Measurements from ENCODE around the gene RAET1E. TPM values are rescaled to one million over a fixed set of nuclear protein-coding genes. Genes with fewer than 3 reads are reported as not detected.
"Not testable (repeated sequence)": the region's sequence is repeated elsewhere in the genome, so short reads cannot be mapped to it uniquely, and the experiment has no call there.

RAET1E gene
- total RNA-seq, 1 experiment from 2014 or later = not detected

DNA sequence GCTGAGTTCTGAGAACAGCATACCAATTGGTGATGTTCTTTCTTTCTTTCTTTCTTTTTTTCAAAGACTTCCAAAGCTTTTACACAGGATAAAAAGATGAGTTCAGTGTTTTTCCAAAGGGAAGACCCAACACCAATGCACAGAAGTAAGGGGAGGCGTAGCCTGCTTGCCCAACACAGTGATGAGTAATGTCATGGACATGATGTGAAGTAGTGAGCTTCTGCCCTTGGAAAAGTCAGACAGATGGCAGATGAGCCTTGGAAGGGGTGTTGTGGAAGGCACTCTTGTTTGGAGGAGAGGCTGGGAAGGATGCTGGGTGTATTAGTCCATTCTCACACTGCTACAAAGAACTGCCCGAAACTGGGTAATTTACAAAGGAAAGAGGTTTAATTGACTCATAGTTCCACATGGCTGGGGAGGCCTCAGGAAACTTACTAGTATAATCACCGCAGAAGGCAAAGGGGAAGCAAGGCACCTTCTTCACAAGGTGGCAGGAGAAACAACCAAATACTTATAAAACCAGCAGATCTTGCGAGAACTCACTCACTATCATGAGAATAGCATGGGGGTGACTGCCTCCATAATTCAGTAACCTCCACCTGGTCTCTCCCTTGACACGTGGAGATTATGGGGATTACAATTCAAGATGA is 46.3 kb downstream of the RAET1E start:
- Histone ChIP-seq H3K27ac (ENCODE audit: insufficient read length, low read depth, low read length) (no peak overlapping the region), H3K9ac (ENCODE audit: extremely low read depth, insufficient read length, low read length) (no peak overlapping the region), H2BK120ac (ENCODE audit: low read depth, low read length, poor library complexity, severe bottlenecking) (no peak overlapping the region), H3K23ac (ENCODE audit: insufficient read length, low read depth, low read length) (no peak overlapping the region), H4K5ac (ENCODE audit: insufficient read length, low read depth, low read length) (no peak overlapping the region), H3K79me1 (ENCODE audit: insufficient read depth, low read depth, low read length, poor library complexity, severe bottlenecking) (no peaks in the 10 kb centered on the region), H3K79me2 (ENCODE audit: insufficient read depth, low read length) (no peaks in the 10 kb centered on the region), H3K14ac (ENCODE audit: insufficient read depth, low read length) (no peak overlapping the region), H2BK12ac (ENCODE audit: insufficient read length, low read depth, low read length) (no peak overlapping the region), H2BK5ac (ENCODE audit: insufficient read length, low read length) (no peak overlapping the region), H3K4me1 (ENCODE audit: insufficient read depth, low read length) (no peaks in the 10 kb centered on the region; the same call in 1 of the 2 replicates), H3K18ac (ENCODE audit: insufficient read length, low read depth, low read length) (no peak overlapping the region), H2AK5ac (ENCODE audit: insufficient read length, low read length) (no peak overlapping the region), H4K8ac (replicated peaks; ENCODE audit: insufficient read length, low read depth, low read length) (no peak overlapping the region), H4K91ac (ENCODE audit: insufficient read length, low read depth, low read length) (no peak overlapping the region), H2BK15ac (ENCODE audit: low read depth, low read length) (no peak overlapping the region), H3T11ph (ENCODE audit: low read length) (no peak overlapping the region), H3K4ac (ENCODE audit: low read depth, low read length) (no peak overlapping the region), H2AFZ (ENCODE audit: low read length) (no peak overlapping the region), H3K4me2 (ENCODE audit: insufficient read depth, insufficient read length, low read length) (no peak overlapping the region), H3K9me3 (ENCODE audit: control insufficient read depth, low read depth, low read length) (no peaks in the 10 kb centered on the region), H3K56ac (ENCODE audit: insufficient read length, low read depth, low read length) (no peak overlapping the region), H4K20me1 (ENCODE audit: control insufficient read depth, insufficient read depth, insufficient read length) (no peaks in the 10 kb centered on the region), H3K23me2 (ENCODE audit: insufficient read length, low read depth, low read length, poor library complexity, severe bottlenecking) (no peaks in the 10 kb centered on the region), H2BK20ac (ENCODE audit: low read depth, low read length, poor library complexity, severe bottlenecking) (no peak overlapping the region), H3K27me3 (ENCODE audit: insufficient read depth, low read length) (no peaks in the 10 kb centered on the region)
- H3K4me1 Mint-ChIP-seq = peaks cover 17 to 20% of the 10 kb centered on the region in 2 experiments
- no peaks in the 10 kb centered on the region for H3K36me3 Mint-ChIP-seq (ENCODE audit: insufficient read depth in 1 of 3, low read depth in 3 of 3)
- H3K27ac Mint-ChIP-seq = no peak overlapping the region
- TF ChIP-seq, protein P1, sequence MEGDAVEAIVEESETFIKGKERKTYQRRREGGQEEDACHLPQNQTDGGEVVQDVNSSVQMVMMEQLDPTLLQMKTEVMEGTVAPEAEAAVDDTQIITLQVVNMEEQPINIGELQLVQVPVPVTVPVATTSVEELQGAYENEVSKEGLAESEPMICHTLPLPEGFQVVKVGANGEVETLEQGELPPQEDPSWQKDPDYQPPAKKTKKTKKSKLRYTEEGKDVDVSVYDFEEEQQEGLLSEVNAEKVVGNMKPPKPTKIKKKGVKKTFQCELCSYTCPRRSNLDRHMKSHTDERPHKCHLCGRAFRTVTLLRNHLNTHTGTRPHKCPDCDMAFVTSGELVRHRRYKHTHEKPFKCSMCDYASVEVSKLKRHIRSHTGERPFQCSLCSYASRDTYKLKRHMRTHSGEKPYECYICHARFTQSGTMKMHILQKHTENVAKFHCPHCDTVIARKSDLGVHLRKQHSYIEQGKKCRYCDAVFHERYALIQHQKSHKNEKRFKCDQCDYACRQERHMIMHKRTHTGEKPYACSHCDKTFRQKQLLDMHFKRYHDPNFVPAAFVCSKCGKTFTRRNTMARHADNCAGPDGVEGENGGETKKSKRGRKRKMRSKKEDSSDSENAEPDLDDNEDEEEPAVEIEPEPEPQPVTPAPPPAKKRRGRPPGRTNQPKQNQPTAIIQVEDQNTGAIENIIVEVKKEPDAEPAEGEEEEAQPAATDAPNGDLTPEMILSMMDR (conservative IDR thresholded peaks at IDR 0.05) = no peak
- WGBS (ENCODE audit: extremely low coverage, insufficient read length, low lambda C conversion rate) = no CpG with 5 or more reads among the region's 5 CpGs
- DNase-seq = no peak
- H3K27me3 Mint-ChIP-seq (ENCODE audit: low read depth) = no peaks in the 10 kb centered on the region
- H3K4me3 Mint-ChIP-seq = no peak overlapping the region
- no peaks in the 10 kb centered on the region for H3K9me3 Mint-ChIP-seq

DNA sequence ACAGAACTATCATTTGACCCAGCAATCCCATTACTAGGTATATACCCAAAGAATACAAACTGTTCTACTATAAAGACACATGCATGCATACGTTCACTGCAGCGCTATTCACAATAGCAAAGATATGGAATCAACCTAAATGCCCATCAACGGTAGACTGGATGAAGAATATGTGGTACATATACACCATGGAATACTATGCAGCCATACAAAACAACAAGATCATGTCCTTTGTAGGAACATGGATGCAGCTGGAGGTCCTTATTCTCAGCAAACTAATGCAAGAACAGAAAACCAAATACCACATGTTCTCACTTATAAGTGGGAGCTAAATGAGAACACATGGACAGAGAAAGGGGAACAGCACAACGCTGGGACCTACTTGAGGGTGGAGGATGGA is 49.6 kb downstream of the RAET1E start:
- not testable (repeated sequence) for H4K91ac ChIP-seq (ENCODE audit: insufficient read length, low read depth, low read length)

More for the DNA sequence above, 49.6 kb downstream of the RAET1E start:
- not testable (repeated sequence) for H4K20me1 ChIP-seq (ENCODE audit: control insufficient read depth, insufficient read depth, insufficient read length); H3K36me3 Mint-ChIP-seq (ENCODE audit: insufficient read depth in 1 of 3, low read depth in 3 of 3); H3K4me2 ChIP-seq (ENCODE audit: insufficient read depth, insufficient read length, low read length); H3K4me1 Mint-ChIP-seq; H2BK12ac ChIP-seq (ENCODE audit: insufficient read length, low read depth, low read length); H3K18ac ChIP-seq (ENCODE audit: insufficient read length, low read depth, low read length); H3K4me1 ChIP-seq (ENCODE audit: insufficient read depth, low read length); H2BK20ac ChIP-seq (ENCODE audit: low read depth, low read length, poor library complexity, severe bottlenecking); H3K56ac ChIP-seq (ENCODE audit: insufficient read length, low read depth, low read length); H3K4me3 Mint-ChIP-seq; H3K14ac ChIP-seq (ENCODE audit: insufficient read depth, low read length); DNase-seq; H3K27me3 Mint-ChIP-seq (ENCODE audit: low read depth); H3K9ac ChIP-seq (ENCODE audit: extremely low read depth, insufficient read length, low read length); H2AK5ac ChIP-seq (ENCODE audit: insufficient read length, low read length); H3K27ac ChIP-seq (ENCODE audit: insufficient read length, low read depth, low read length); H3K9me3 ChIP-seq (ENCODE audit: control insufficient read depth, low read depth, low read length); H3K9me3 Mint-ChIP-seq; H3T11ph ChIP-seq (ENCODE audit: low read length); H2BK5ac ChIP-seq (ENCODE audit: insufficient read length, low read length); H3K23ac ChIP-seq (ENCODE audit: insufficient read length, low read depth, low read length); H3K23me2 ChIP-seq (ENCODE audit: insufficient read length, low read depth, low read length, poor library complexity, severe bottlenecking); H3K4ac ChIP-seq (ENCODE audit: low read depth, low read length); H2BK15ac ChIP-seq (ENCODE audit: low read depth, low read length); H4K5ac ChIP-seq (ENCODE audit: insufficient read length, low read depth, low read length); H2BK120ac ChIP-seq (ENCODE audit: low read depth, low read length, poor library complexity, severe bottlenecking); H3K79me2 ChIP-seq (ENCODE audit: insufficient read depth, low read length); H4K8ac ChIP-seq (replicated peaks; ENCODE audit: insufficient read length, low read depth, low read length); H3K79me1 ChIP-seq (ENCODE audit: insufficient read depth, low read depth, low read length, poor library complexity, severe bottlenecking); H3K27me3 ChIP-seq (ENCODE audit: insufficient read depth, low read length); H2AFZ ChIP-seq (ENCODE audit: low read length)
- WGBS (ENCODE audit: extremely low coverage, insufficient read length, low lambda C conversion rate) = no CpG with 5 or more reads among the region's 4 CpGs
- peak overlapping the region in 1 of 3 experiments; percentile 81; a peak in 2 of 7 replicates for H3K27ac Mint-ChIP-seq
